Neural cell (in vitro differentiated cells): ENCODE data around the gene BTBD1. TPM values are rescaled to one million over a fixed set of nuclear protein-coding genes. Genes with fewer than 3 reads are reported as not detected.

Experiments
- H2AFZ ChIP-seq: fragments of 200-600, 300-800 bp; sonication (generic), shearing (Covaris generic); 2 replicates; pipeline ENCODE4 v1.6.0; 2014; ENCODE audit warnings: low read depth, mild to moderate bottlenecking, antibody characterized with exemption, low read length, moderate library complexity
- H3F3A ChIP-seq: fragments of 200-600 bp; shearing (Covaris generic); 2 replicates; pipeline ENCODE4 v1.6.1; 2016; ENCODE audit warnings: mild to moderate bottlenecking, moderate library complexity, mixed read lengths, antibody characterized with exemption, low read length; ENCODE audit not compliant: insufficient read depth, poor library complexity, severe bottlenecking
- H3K27ac ChIP-seq: fragments of 200-600, 300-800 bp; sonication (generic), shearing (Covaris generic); 2 replicates; pipeline ENCODE4 v1.5.1; 2014; ENCODE audit warnings: mild to moderate bottlenecking, low read length, moderate library complexity
- H3K27me3 ChIP-seq: fragments of 300-800, 200-600 bp; sonication (generic), shearing (Covaris generic); 2 replicates; pipeline ENCODE4 v1.6.0; 2014; ENCODE audit warnings: mild to moderate bottlenecking, low read depth, low read length, moderate library complexity; ENCODE audit not compliant: insufficient read depth
- H3K36me3 ChIP-seq: fragments of 300-800, 200-600 bp; sonication (generic), shearing (Covaris generic); 2 replicates; pipeline ENCODE4 v1.5.1; 2014; ENCODE audit warnings: mild to moderate bottlenecking, antibody characterized with exemption, low read length, moderate library complexity; ENCODE audit not compliant: insufficient read depth
- H3K4me2 ChIP-seq: fragments of 300-800, 200-600 bp; sonication (generic), shearing (Covaris generic); 2 replicates; pipeline ENCODE4 v1.6.0; 2014; ENCODE audit warnings: mild to moderate bottlenecking, low read length
- H3K4me3 ChIP-seq: fragments of 300-800, 200-600 bp; sonication (generic), shearing (Covaris generic); 2 replicates; pipeline ENCODE4 v1.5.1; 2014; ENCODE audit warnings: mild to moderate bottlenecking, low read length, moderate library complexity
- H3K79me2 ChIP-seq: fragments of 200-600 bp; shearing (Covaris generic); replicated peaks from 2 replicates; pipeline ENCODE4 v1.6.0; 2014; ENCODE audit warnings: mild to moderate bottlenecking, low read length, moderate library complexity; ENCODE audit not compliant: insufficient read depth
- H3K9ac ChIP-seq: fragments of 300-800, 200-600 bp; sonication (generic), shearing (Covaris generic); 2 replicates; pipeline ENCODE4 v1.6.1; 2016; ENCODE audit warnings: mild to moderate bottlenecking, low read length, mixed read lengths
- H3K9me2 ChIP-seq: fragments of 200-600 bp; shearing (Covaris generic); 2 replicates; pipeline ENCODE4 v1.6.1; 2016; ENCODE audit warnings: mild to moderate bottlenecking, low read length, mixed read lengths; ENCODE audit not compliant: insufficient read depth
- H3K9me3 ChIP-seq: fragments of 200-600, 300-800 bp; sonication (generic), shearing (Covaris generic); 2 replicates; pipeline ENCODE4 v1.6.1; 2016; ENCODE audit warnings: mild to moderate bottlenecking, mixed run types, low read length, moderate library complexity, mixed read lengths
- H4K20me1 ChIP-seq: fragments of 200-600 bp; shearing (Covaris generic); 2 replicates; pipeline ENCODE4 v1.6.1; 2016; ENCODE audit warnings: mild to moderate bottlenecking, mixed run types; ENCODE audit not compliant: insufficient read depth
- CTCF ChIP-seq: fragments of 450-650 bp; IDR thresholded peaks from 2 replicates; pipeline ENCODE4 v1.5.1; 2014; ENCODE audit warnings: antibody characterized with exemption, mild to moderate bottlenecking, moderate library complexity; ENCODE audit not compliant: poor library complexity, severe bottlenecking
- EP300 ChIP-seq: fragments of 450-650 bp; conservative IDR thresholded peaks from 2 replicates; pipeline ENCODE4 v1.6.1; 2014; ENCODE audit warnings: antibody characterized with exemption, mild to moderate bottlenecking, moderate library complexity; ENCODE audit not compliant: poor library complexity, severe bottlenecking
- EZH2 ChIP-seq: fragments of 200-600, 300-800 bp; shearing (Covaris generic), sonication (generic); IDR thresholded peaks from 2 replicates; pipeline ENCODE4 v1.6.1; 2014; ENCODE audit warnings: antibody characterized with exemption, low read length, borderline replicate concordance, mild to moderate bottlenecking; ENCODE audit not compliant: insufficient read depth, poor library complexity, severe bottlenecking
- MXI1 ChIP-seq: fragments of 450-650 bp; conservative IDR thresholded peaks from 2 replicates; pipeline ENCODE4 v1.6.1; 2014; ENCODE audit warnings: antibody characterized with exemption, mild to moderate bottlenecking; ENCODE audit not compliant: poor library complexity, severe bottlenecking
- POLR2AphosphoS5 ChIP-seq: IDR thresholded peaks from 2 replicates; pipeline ENCODE4 v1.6.1; 2012
- RAD21 ChIP-seq: fragments of 450-650 bp; conservative IDR thresholded peaks from 2 replicates; pipeline ENCODE4 v1.6.1; 2014; ENCODE audit warnings: antibody characterized with exemption, mild to moderate bottlenecking, moderate library complexity
- REST ChIP-seq: IDR thresholded peaks from 2 replicates; pipeline ENCODE4 v1.6.1; 2012; ENCODE audit warnings: borderline replicate concordance
- SMC3 ChIP-seq: fragments of 450-650 bp; conservative IDR thresholded peaks from 2 replicates; pipeline ENCODE4 v1.6.1; 2014; ENCODE audit warnings: antibody characterized with exemption, mild to moderate bottlenecking, moderate library complexity; ENCODE audit not compliant: poor library complexity
- TAF1 ChIP-seq: IDR thresholded peaks from 2 replicates; pipeline ENCODE4 v1.6.1; 2012; ENCODE audit warnings: low read depth
- polyA plus RNA-seq: library from polyadenylated mRNA; depleted of rRNA; stranded (reverse); fragments of >200 nt; gene quantifications from 2 replicates; pipeline ENCODE4 v1.2.3, GENCODE V29; 2014

BTBD1 gene
- polyA plus RNA-seq, 1 donor from 2014 or later = 153 TPM

- Histone ChIP-seq H3K27ac (no peak overlapping the region), H3K79me2 (peaks cover 31% of the 10 kb centered on the region), H3K4me2 (no peak overlapping the region), H3K9me2 (no peaks in the 10 kb centered on the region), H2AFZ (no peak overlapping the region), H3F3A (no peaks in the 10 kb centered on the region), H3K9ac (no peak overlapping the region), H3K4me3 (no peak overlapping the region), H3K36me3 (no peaks in the 10 kb centered on the region), H3K27me3 (no peaks in the 10 kb centered on the region), H4K20me1 (no peaks in the 10 kb centered on the region), H3K9me3 (no peaks in the 10 kb centered on the region)
- TF ChIP-seq POLR2AphosphoS5 = no peak
- TF ChIP-seq MXI1 = no peak
- no peak for TF ChIP-seq RAD21
- TF ChIP-seq CTCF = no peak
- no peak for TF ChIP-seq EZH2
Measured at GRCh38 chr15:83057696-83058376, 9.2 kb downstream of the BTBD1 start.

- no peak for TF ChIP-seq MXI1
- no peak for TF ChIP-seq REST
- no peak for TF ChIP-seq POLR2AphosphoS5
- no peak for TF ChIP-seq EZH2
- TF ChIP-seq EP300 = no peak
- no peak for TF ChIP-seq RAD21
- no peak for TF ChIP-seq TAF1
- TF ChIP-seq SMC3 = no peak
- TF ChIP-seq CTCF = no peak
- Histone ChIP-seq H4K20me1 (no peaks in the 10 kb centered on the region), H3K27ac (no peak overlapping the region)
Measured at GRCh38 chr15:83057002-83057401, 10.1 kb downstream of the BTBD1 start.

More at GRCh38 chr15:83057002-83057401, 10.1 kb downstream of the BTBD1 start:
- Histone ChIP-seq H3F3A (no peaks in the 10 kb centered on the region), H3K27me3 (no peaks in the 10 kb centered on the region), H3K9ac (no peak overlapping the region), H2AFZ (no peak overlapping the region), H3K4me3 (no peak overlapping the region), H3K36me3 (no peaks in the 10 kb centered on the region), H3K79me2 (peaks cover 30% of the 10 kb centered on the region), H3K9me2 (no peaks in the 10 kb centered on the region), H3K9me3 (no peaks in the 10 kb centered on the region), H3K4me2 (no peak overlapping the region)
